Activated CD4-positive, alpha-beta T cell treated with anti-CD3 and anti-CD28 coated beads, Interleukin-2, amount 50 U/mL, for 24 hours (primary cell): ENCODE data around the gene DNAJC13.
"Not testable (repeated sequence)": the region's sequence is repeated elsewhere in the genome, so short reads cannot be mapped to it uniquely, and the experiment has no call there.

Experiments
- DNase-seq, 2 donors: peaks; one replicate each; pipeline ENCODE4 v3.0.0-alpha.2; 2020; ENCODE audit warnings: low read depth in 1 of 2, low spot score in 1 of 2

DNAJC13 gene

DNA sequence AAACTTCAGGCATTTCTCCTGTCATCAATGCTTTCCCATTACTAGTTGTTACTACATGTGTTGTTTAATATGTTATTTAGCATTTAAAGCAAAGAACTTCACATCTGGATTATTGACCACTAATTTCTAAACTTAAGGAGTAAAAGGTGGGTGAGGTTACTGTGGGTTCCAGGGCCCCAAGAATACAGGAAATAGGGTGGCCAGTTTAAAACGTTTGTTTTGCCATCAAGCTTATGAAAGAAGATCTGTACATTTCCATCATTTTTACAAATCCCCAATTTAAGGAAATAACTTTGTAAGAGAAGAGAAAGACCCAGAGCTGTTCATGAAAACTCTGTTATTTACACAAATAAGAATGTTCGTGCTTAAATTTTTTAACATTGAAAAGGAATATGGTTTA is 125.3 kb downstream of the DNAJC13 start:
- no peak for DNase-seq

DNA sequence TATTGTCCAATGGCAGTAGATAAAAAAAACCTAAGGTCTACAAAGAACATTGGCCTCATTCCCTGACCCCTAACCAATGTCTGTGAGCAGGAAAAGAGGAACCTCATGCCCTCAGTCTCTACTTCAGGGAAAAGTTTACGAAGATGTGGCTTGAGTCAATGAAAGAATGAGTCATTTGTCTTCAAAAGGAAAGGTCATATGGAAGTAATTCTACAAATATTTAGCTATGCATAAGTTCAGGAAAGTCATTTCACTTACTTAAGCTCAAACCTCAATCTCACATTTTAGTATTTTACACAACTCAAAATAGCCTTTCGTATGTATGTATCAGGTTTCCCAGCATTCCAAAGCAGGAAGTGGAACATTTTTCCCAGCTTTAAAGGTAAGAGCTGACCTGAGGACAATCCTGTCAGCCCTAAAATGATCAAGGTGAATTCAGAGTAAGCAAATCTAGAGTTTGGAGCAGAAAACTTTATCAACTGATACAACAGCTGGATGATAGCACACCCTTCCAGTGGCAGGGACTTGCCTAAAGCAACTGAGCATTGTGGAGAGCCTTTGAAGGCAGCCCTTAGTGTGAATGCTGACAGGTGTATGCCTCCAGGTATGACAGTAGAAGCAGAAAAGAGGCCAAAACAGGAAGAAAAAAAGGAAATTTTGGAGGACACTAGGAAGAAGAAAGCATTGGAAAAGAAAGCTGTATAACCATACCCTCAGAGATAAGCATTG is 125.9 kb downstream of the DNAJC13 start:
- no peak for DNase-seq

DNA sequence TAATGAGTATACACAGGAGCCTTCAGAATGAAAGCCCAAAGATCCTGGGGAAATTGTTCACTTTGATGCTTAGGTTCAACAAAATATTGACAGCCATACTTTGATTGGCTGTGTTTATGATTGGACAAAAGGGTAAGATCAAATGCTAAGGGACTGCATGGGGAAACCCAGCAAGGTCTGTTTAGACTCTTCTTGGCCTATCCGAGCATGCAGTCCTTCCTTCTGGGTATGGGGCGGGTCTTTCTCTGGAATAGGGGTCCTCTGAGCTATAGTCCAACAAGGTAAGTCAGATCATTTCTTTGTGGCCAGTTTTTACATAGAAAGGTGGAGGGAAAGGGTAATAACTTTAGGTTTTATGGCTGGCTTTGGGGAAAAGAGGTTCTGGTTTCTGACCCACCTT is 126.8 kb downstream of the DNAJC13 start:
- DNase-seq = no peak

GRCh38 chr3:132545471-132545870 is 128.2 kb downstream of the DNAJC13 start:
- no peak for DNase-seq

DNA sequence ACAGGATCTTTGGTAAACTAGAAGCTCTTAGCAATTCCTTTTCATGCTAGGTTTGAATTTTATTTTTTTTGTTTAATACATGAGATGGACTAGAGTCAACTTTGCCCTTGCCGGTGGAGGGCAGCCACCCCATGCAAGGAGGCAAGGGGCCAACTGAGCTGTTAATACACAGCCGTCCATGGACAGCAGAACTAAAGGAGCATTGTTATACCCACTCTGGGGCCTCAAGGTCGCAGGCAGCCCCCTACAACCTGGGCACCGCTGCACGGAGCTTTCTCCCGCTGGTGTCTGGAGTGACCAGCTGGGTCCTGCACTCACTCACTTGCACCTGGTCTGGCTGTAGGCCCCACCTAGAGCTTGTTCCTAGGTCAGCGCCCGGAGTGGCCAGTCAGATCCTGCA is 131.9 kb downstream of the DNAJC13 start:
- DNase-seq = no peak

- DNase-seq = peak in 1 of 2 donors; percentile 15
These were observed 132.7 kb downstream of the DNAJC13 start for GRCh38 chr3:132549890-132550578.

DNA sequence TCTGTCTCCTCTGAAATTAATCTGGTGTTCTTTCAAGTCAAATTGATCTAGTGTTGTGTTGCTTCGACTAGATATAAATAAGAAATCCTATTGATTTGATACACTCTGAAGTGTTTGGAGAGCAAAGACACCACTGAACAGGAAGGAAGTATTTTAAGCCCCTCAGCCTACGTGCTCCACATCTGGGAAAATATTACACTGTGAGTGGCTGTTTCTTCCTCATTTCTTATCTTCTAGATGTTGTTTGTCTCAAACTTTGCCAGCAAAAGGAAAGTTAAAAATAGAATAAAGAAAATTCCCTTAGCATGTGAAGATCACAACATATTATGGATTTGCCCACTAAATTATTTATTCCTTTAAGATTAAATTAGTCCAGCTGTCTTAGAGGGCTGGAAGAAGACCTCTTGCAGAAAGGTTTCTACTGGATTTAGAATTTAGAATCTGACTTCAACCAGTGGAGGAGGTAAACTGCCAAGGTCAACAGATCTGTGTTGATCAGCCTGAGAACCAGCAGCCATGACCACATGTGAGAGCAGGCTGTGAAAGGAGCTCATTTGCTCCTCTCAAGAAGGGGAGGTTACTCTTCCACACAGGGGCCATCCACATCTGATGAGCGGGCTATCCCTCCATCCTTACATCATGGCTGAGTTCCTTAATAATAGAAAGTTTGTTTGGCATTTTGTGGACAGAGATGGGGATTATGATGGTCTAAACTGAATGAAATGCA is 133.4 kb downstream of the DNAJC13 start:
- DNase-seq = no peak

DNA sequence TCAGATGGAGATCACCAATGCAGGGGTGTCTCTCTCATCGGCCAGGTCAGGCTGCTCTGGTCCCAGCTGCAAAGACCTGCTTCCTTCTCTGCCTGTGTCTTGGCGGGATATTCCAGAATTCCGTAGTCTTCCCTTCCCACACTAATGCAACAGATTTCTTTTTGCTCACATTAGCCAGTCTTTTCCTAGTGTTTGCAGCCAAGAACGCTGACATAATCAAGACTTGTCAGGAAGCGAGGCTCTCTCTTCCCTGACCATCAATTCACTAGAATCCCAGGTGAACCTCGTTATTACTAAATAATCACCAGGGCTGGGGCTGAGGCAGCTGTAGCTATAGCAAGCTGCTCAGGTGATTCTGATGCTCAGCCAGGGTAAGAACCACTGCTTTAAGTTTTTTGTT is 136.5 kb downstream of the DNAJC13 start:
- DNase-seq = no peak

- DNase-seq = no peak
These were observed 137.1 kb downstream of the DNAJC13 start for GRCh38 chr3:132554437-132554836.

DNA sequence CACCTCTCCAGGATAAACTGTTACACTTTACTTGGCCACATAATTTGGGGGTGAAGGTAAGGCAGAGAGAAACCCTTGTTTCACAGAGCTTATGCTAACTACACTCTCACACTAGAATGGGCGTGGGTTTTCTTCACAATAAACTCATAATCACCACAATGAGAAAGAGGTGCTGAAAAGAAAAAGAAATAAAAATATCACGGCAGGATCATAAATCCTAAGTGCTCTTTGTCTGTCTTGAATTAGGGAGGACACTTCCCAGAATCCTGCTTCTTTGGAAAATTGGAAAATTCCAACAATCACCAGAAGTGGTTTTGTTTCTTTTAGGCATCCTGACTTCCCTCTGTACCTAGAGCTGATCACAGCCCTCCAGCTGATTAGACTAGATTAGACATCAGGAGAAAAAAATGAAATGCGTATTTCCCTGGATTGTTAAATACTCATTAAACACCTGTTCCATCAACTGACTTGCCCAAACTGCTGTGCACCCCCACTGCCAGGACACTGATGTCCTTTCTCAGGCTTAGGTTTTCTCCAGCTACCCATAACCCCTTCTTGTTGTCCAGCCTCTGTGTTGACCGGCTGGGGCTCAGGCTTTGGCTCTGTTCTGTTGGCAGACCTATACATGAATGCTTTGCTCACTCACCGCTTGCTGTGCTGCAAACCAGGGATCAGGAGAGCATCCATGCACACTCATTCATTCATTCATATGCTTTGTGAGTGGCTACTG is 138.2 kb downstream of the DNAJC13 start:
- DNase-seq = no peak

- DNase-seq = not testable (repeated sequence)
These were observed 138.7 kb downstream of the DNAJC13 start for GRCh38 chr3:132556036-132556386.

DNA sequence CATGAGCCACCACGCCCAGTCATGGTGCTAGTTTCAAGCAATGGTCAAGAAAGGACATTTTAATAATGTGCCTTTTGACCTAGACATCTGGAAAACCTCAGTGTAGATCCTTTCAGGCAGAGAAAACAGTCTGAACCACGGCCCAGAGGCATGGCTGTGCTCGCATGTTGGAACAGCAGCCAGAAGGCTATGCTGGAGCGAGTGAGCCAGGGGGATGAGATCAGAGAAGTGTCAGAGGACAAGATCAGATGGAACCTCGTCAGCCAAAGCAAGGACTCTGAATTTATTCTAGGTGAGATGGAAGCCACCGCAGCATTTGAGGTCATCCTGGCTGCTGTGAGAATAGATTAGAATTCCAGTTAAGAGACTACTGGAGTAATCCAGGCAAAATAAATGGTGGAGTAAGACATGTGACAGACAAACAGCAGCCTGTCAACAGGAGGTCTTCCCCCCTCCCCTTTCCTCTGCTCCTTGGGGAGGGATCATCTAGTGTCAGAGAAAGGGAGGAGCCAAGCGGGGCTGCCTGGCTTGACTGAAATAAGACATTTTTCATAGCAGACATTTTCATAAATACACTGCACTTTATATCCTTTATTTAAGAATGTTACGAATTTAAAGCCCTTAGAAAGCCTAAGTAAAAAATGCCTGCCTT is 139.3 kb downstream of the DNAJC13 start:
- DNase-seq = no peak

DNA sequence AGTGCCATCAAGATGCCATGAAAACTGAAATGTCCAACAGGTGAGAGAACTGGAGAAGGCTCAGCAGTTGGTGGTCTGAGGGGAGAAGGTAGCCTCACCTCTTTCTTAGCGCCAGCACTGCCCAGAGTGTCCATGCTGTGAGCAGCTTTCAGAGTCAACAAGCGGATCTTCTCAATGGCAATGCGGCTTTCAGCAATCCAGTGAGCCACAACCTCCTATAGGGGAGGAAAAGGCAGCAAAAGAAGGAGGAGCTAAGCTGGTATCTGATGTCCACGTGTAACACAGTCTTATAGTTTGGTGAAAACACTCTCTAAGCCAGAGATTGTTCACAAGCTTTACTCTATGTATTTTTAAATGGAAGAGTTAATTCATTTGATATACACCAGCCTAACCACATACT is 143.7 kb downstream of the DNAJC13 start:
- no peak for DNase-seq

DNA sequence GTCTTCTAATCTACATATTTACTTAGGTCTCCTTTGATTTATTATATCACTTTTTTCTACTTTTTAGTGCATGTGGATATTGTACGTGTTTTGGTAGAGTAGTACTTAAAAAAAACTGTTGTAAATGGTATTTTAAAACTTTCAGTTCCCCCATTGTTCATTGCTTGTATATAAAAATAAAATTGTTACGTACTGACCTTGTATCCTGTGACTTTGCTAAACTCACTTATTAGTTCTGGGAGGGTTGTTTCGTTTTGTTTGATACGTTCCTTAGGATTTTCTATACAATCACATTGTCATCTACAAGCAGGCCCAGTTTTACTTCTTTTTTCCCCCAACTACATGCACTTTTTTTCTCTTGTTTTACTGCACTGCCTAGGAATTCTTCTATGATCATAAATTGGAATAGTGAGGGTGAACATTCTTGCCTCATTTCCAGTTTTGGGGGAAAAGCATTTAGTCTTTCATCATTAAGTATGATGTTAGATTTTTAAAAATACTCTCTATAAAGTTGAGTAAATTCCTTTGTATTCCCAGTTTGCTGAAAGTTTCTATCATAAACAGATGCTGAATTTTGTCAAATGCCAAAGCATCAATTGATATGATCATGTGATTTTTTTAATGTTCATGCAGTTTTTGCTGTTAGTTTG is 146.2 kb downstream of the DNAJC13 start:
- DNase-seq = no peak

- DNase-seq = no peak
These were observed 146.8 kb downstream of the DNAJC13 start for GRCh38 chr3:132564070-132564465.

GRCh38 chr3:132568422-132568821 is 151.1 kb downstream of the DNAJC13 start:
- DNase-seq = no peak

- no peak for DNase-seq
These were observed 151.9 kb downstream of the DNAJC13 start for GRCh38 chr3:132569153-132569552.

- DNase-seq = no peak
These were observed 152.3 kb downstream of the DNAJC13 start for GRCh38 chr3:132569580-132569979.

- DNase-seq = no peak
These were observed 152.7 kb downstream of the DNAJC13 start for GRCh38 chr3:132570016-132570415.

GRCh38 chr3:132573797-132574211 is 156.5 kb downstream of the DNAJC13 start:
- DNase-seq = no peak

- DNase-seq = no peak
These were observed 170.1 kb downstream of the DNAJC13 start for GRCh38 chr3:132587401-132587800.
